ENCODE measurements around the gene CERS5. TPM values are rescaled to one million over a fixed set of nuclear protein-coding genes. Genes with fewer than 3 reads are reported as not detected.
A peak's percentile ranks its signal among the peaks of the same experiment; 100 is the strongest.

CERS5 gene
- total RNA-seq, 2 donors from 2014 or later, result 27.6 to 41.7 TPM

GRCh38 chr12:50212071-50212467 is 44.9 kb upstream of the CERS5 start:
- no peak for DNase-seq (ENCODE audit: low spot score)
- H3K4me3 ChIP-seq, result no peak overlapping the region
- H3K9me3 ChIP-seq, result no peaks in the 10 kb centered on the region
- no peaks in the 10 kb centered on the region for H3K4me1 ChIP-seq (replicated peaks)
- TF ChIP-seq POLR2A (IDR thresholded peaks at IDR 0.05) (no peak), POLR2AphosphoS5 (IDR thresholded peaks at IDR 0.05) (no peak), CTCF (IDR thresholded peaks at IDR 0.05) (no peak)
- no peaks in the 10 kb centered on the region for H3K27me3 ChIP-seq (replicated peaks; ENCODE audit: insufficient read depth)
- peak overlapping the region; percentile 19 to 44 for H3K27ac ChIP-seq
- intact Hi-C loops (cut with DNase I), result no loop called here
- no peaks in the 10 kb centered on the region for H3K36me3 ChIP-seq
- WGBS, result 76% methylated on average over 2 of the region's 2 CpGs

- H3K36me3 ChIP-seq, result no peaks in the 10 kb centered on the region
- H3K4me1 ChIP-seq (replicated peaks), result no peaks in the 10 kb centered on the region
- no peak for TF ChIP-seq CTCF (IDR thresholded peaks at IDR 0.05)
- no peak for TF ChIP-seq POLR2AphosphoS5 (IDR thresholded peaks at IDR 0.05)
- no peak for TF ChIP-seq POLR2A (IDR thresholded peaks at IDR 0.05)
- H3K27me3 ChIP-seq (replicated peaks; ENCODE audit: insufficient read depth), result no peaks in the 10 kb centered on the region
- WGBS, result 64% methylated on average over 6 of the region's 6 CpGs
- no peaks in the 10 kb centered on the region for H3K9me3 ChIP-seq
- H3K4me3 ChIP-seq, result no peak overlapping the region
- intact Hi-C loops (cut with DNase I), result no loop called here
- DNase-seq (ENCODE audit: low spot score), result no peak
- H3K27ac ChIP-seq, result peak overlapping the region; percentile 19 to 44
Observed at GRCh38 chr12:50211392-50212070, 44.4 kb upstream of the CERS5 start.

GRCh38 chr12:50207424-50207823 is 40.3 kb upstream of the CERS5 start:
- Histone ChIP-seq H3K4me1 (replicated peaks) (no peaks in the 10 kb centered on the region), H3K9me3 (no peaks in the 10 kb centered on the region), H3K4me3 (no peak overlapping the region), H3K27ac (no peak overlapping the region), H3K36me3 (no peaks in the 10 kb centered on the region), H3K27me3 (replicated peaks; ENCODE audit: insufficient read depth) (no peaks in the 10 kb centered on the region)
- TF ChIP-seq CTCF (IDR thresholded peaks at IDR 0.05), result no peak
- TF ChIP-seq POLR2AphosphoS5 (IDR thresholded peaks at IDR 0.05), result no peak
- TF ChIP-seq POLR2A (IDR thresholded peaks at IDR 0.05), result no peak
- intact Hi-C loops (cut with DNase I), result no loop called here
- 96% methylated on average over 2 of the region's 2 CpGs for WGBS
- no peak for DNase-seq (ENCODE audit: low spot score)

- DNase-seq (ENCODE audit: low spot score), result no peak
- WGBS, result 59% methylated on average over 6 of the region's 6 CpGs
- H3K9me3 ChIP-seq, result no peaks in the 10 kb centered on the region
- no peaks in the 10 kb centered on the region for H3K36me3 ChIP-seq
- intact Hi-C loops (cut with DNase I), result no loop called here
- H3K4me3 ChIP-seq, result no peak overlapping the region
- TF ChIP-seq CTCF (IDR thresholded peaks at IDR 0.05) (no peak), POLR2AphosphoS5 (IDR thresholded peaks at IDR 0.05) (no peak), POLR2A (IDR thresholded peaks at IDR 0.05) (no peak)
- H3K4me1 ChIP-seq (replicated peaks), result peaks cover 5% of the 10 kb centered on the region
- H3K27ac ChIP-seq, result peak overlapping the region; percentile 19 to 47
- H3K27me3 ChIP-seq (replicated peaks; ENCODE audit: insufficient read depth), result no peaks in the 10 kb centered on the region
Observed at GRCh38 chr12:50205648-50206047, 38.5 kb upstream of the CERS5 start.

- H3K27ac ChIP-seq, result peak overlapping the region; percentile 65 to 67
- H3K36me3 ChIP-seq, result peaks cover 0 to 5% of the 10 kb centered on the region in 2 donors
- WGBS, result 93% methylated on average over 2 of the region's 2 CpGs
- no peak for TF ChIP-seq POLR2A (IDR thresholded peaks at IDR 0.05)
- no peak for TF ChIP-seq CTCF (IDR thresholded peaks at IDR 0.05)
- TF ChIP-seq POLR2AphosphoS5 (IDR thresholded peaks at IDR 0.05), result no peak
- DNase-seq (ENCODE audit: low spot score), result no peak
- peaks cover 5% of the 10 kb centered on the region for H3K4me1 ChIP-seq (replicated peaks)
- no peak overlapping the region for H3K4me3 ChIP-seq
- intact Hi-C loops (cut with DNase I), result no loop called here
- H3K9me3 ChIP-seq, result no peaks in the 10 kb centered on the region
- no peaks in the 10 kb centered on the region for H3K27me3 ChIP-seq (replicated peaks; ENCODE audit: insufficient read depth)
Observed at GRCh38 chr12:50203691-50204090, 36.5 kb upstream of the CERS5 start.

Measured in prostate gland (tissue), 2 donors.